Testis (tissue), 2 donors: ENCODE results near the gene DYNLL1.

Experiments used
- CTCF ChIP-seq, 3 experiments: fragments of 450-650 bp in 2 of 3; fragments of 200-600 bp in 1 of 3; sonication (generic) in 1 of 3; IDR thresholded peaks; one replicate each; pipeline ENCODE4 v1.5.1; 2016 to 2019; ENCODE audit warnings: antibody characterized with exemption in 3 of 3, mild to moderate bottlenecking in 2 of 3, moderate library complexity in 1 of 3
- POLR2A ChIP-seq: fragments of 450-650 bp; IDR thresholded peaks from one replicate; pipeline ENCODE4 v1.6.1; 2017; ENCODE audit warnings: antibody characterized with exemption, mild to moderate bottlenecking, moderate library complexity

DNA sequence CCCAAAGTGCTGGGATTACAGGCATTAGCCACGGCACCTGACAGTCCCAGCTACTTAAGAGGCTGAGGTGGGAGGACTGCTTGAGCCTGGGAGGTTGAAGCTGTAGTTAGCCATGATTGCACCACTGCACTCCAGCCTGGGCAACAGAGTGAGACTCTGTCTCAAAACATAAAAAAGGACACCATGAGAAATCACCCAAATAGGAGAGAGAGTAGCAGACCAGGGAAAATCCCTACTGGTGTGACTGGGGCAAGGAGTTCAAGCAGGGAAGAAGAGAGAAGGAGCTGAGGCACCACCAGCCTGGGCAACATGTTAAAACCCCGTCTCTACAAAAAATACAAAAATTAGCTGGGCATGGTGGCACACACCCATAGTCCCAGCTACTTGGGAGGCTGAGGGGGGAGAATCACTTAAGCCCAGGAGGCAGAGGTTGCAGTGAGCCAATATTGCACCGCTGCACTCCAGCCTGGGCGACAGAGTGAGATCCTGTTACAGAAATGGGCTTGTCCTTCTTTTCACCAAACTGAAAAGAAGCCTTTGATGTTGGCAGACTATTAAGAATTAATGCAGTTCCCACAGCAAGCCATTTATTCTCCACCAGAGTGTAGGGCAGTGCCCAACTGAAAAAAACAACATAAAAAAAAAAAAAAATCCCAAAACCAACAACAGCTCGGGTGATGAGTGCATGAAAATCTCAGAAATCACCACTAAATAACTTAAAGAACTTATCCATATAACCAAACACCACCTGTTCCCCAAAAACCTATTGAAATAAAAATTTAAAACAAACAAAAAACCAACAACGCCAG lies 21.9 kb upstream of the DYNLL1 start:
- TF ChIP-seq CTCF (IDR thresholded peaks at IDR 0.05) (no peak), POLR2A (no peak)
